ENCODE results near the gene COL9A3.

COL9A3 gene

DNA sequence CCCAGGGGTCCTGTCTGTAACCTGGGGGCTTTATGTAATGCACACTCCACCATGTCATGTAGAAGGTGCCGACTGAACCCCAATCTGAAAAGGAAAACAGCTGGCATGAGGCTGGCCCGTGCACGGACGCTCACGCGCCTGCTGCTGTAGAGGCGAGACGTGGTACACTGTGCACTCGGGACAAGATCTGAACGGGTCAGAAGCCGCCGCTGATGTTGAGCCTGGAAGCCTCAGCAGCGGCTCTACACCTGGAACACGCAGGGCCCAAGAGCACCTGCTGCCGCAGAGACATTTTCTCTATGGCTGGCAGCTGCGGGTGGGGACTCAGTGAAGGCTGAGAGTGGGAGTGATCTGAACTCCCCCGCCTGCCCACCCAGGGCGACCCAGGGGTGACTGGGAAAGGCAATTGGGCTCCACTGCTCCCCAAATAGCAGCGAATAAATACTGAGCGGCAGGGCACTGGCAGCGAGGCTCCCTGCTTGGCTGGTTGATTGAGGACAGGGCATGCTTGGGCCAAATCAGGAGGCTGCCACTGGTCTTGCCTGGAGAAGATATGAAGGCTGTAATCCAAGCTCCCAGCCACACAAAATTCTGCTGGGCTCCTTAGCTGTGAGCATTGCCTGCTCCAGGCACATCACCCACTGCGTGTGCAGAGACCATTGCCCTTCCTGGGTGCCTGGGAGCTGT is 14.7 kb upstream of the COL9A3 start:
- H2AFZ ChIP-seq = no peak overlapping the region
- H3K4me1 ChIP-seq = peaks cover 9% of the 10 kb centered on the region
- H3K9me3 ChIP-seq (ENCODE audit: control insufficient read depth, low read length) = no peaks in the 10 kb centered on the region
- no peak overlapping the region for H3K9ac ChIP-seq
- no peaks in the 10 kb centered on the region for H3K36me3 ChIP-seq (ENCODE audit: control insufficient read depth, insufficient read depth, low read length)
- peaks cover 15% of the 10 kb centered on the region for H3K79me2 ChIP-seq
- TF ChIP-seq, protein P1, sequence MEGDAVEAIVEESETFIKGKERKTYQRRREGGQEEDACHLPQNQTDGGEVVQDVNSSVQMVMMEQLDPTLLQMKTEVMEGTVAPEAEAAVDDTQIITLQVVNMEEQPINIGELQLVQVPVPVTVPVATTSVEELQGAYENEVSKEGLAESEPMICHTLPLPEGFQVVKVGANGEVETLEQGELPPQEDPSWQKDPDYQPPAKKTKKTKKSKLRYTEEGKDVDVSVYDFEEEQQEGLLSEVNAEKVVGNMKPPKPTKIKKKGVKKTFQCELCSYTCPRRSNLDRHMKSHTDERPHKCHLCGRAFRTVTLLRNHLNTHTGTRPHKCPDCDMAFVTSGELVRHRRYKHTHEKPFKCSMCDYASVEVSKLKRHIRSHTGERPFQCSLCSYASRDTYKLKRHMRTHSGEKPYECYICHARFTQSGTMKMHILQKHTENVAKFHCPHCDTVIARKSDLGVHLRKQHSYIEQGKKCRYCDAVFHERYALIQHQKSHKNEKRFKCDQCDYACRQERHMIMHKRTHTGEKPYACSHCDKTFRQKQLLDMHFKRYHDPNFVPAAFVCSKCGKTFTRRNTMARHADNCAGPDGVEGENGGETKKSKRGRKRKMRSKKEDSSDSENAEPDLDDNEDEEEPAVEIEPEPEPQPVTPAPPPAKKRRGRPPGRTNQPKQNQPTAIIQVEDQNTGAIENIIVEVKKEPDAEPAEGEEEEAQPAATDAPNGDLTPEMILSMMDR (IDR thresholded peaks at IDR 0.05) = no peak
- no peaks in the 10 kb centered on the region for H3K27me3 ChIP-seq (ENCODE audit: control insufficient read depth, insufficient read depth, low read length)
- H3K27ac ChIP-seq = no peak overlapping the region
- no peak overlapping the region for H3K4me3 ChIP-seq (ENCODE audit: low read depth, low read length)
- no peak overlapping the region for H3K4me2 ChIP-seq (ENCODE audit: low read length)

DNA sequence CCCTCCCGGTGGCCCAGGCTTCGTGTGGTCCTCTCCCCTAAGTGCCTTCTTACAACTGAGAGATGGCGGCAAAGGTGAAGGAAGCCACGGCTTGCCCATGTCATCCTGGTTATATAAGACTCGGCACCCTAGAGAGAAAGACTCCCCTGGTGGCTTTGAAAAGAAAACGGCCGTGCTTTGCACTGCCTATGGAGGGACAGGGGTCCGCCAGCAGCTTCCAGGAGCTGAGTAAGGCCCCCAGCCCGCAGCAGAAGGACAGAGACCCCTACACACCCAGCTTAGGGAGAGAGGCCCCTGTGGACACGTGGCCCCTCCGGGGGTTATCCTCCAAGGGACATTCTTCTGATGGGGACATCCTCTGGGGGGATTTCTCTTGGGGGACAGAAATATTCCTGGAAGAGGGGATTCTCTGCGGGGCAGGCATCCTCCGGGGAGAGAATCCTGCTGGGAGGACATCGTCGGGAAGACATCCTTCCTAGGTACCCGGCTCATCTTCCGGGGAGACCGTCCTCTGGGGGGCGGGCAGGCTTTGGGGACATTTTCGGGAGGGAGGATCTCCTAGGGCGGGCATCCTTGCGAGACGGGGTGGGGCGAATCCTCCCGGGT is 12.7 kb upstream of the COL9A3 start:
- H3K79me2 ChIP-seq = peaks cover 21% of the 10 kb centered on the region
- TF ChIP-seq, protein P1 (IDR thresholded peaks at IDR 0.05) = no peak
- H3K9ac ChIP-seq = no peak overlapping the region
- H2AFZ ChIP-seq = peak overlapping the region; percentile 58
- peaks cover 5% of the 10 kb centered on the region for H3K4me1 ChIP-seq
- H3K4me3 ChIP-seq (ENCODE audit: low read depth, low read length) = no peak overlapping the region
- peak overlapping the region; percentile 22 for H3K4me2 ChIP-seq (ENCODE audit: low read length)
- no peak overlapping the region for H3K27ac ChIP-seq
- H3K27me3 ChIP-seq (ENCODE audit: control insufficient read depth, insufficient read depth, low read length) = no peaks in the 10 kb centered on the region
- no peaks in the 10 kb centered on the region for H3K9me3 ChIP-seq (ENCODE audit: control insufficient read depth, low read length)
- no peaks in the 10 kb centered on the region for H3K36me3 ChIP-seq (ENCODE audit: control insufficient read depth, insufficient read depth, low read length)

DNA sequence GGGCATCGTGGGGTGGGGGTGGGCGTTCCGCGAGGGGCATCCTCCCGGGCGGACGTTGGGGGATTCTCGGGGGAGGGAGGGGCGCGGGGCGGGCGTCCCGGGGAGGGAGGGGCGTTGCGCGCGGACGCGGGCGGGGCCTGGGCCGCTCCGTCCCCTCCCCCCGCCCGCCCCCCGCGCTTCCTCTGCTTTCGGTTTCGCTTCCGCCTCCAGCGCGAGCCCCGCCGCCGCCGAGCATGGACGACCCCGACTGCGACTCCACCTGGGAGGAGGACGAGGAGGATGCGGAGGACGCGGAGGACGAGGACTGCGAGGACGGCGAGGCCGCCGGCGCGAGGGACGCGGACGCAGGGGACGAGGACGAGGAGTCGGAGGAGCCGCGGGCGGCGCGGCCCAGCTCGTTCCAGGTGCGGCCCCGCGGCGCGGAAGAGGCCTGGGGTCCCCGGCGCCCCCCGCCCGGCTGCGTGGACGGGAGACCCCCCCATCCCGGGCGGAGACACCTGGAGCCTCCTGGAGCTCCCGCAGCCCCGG is 12.2 kb upstream of the COL9A3 start, which contains the start of gene OGFR:
OGFR (plus strand) TSS at position 209 of the 528 bp plus-strand sequence; CDS start at position 234, 25 bp downstream.
- peaks cover 23% of the 10 kb centered on the region for H3K79me2 ChIP-seq
- peaks cover 5% of the 10 kb centered on the region for H3K4me1 ChIP-seq
- no peak within 1 kb of the TSS for H3K27ac ChIP-seq
- H3K4me3 ChIP-seq (ENCODE audit: low read depth, low read length) = peak within 1 kb of the TSS; percentile 75
- H3K9me3 ChIP-seq (ENCODE audit: control insufficient read depth, low read length) = no peaks in the 10 kb centered on the region
- peak within 1 kb of the TSS; percentile 82 for H3K4me2 ChIP-seq (ENCODE audit: low read length)
- H2AFZ ChIP-seq = peak within 1 kb of the TSS; percentile 76
- TF ChIP-seq, protein P1 (IDR thresholded peaks at IDR 0.05) = no peak
- no peaks in the 10 kb centered on the region for H3K27me3 ChIP-seq (ENCODE audit: control insufficient read depth, insufficient read depth, low read length)
- peak within 1 kb of the TSS; percentile 76 for H3K9ac ChIP-seq
- H3K36me3 ChIP-seq (ENCODE audit: control insufficient read depth, insufficient read depth, low read length) = no peaks in the 10 kb centered on the region

DNA sequence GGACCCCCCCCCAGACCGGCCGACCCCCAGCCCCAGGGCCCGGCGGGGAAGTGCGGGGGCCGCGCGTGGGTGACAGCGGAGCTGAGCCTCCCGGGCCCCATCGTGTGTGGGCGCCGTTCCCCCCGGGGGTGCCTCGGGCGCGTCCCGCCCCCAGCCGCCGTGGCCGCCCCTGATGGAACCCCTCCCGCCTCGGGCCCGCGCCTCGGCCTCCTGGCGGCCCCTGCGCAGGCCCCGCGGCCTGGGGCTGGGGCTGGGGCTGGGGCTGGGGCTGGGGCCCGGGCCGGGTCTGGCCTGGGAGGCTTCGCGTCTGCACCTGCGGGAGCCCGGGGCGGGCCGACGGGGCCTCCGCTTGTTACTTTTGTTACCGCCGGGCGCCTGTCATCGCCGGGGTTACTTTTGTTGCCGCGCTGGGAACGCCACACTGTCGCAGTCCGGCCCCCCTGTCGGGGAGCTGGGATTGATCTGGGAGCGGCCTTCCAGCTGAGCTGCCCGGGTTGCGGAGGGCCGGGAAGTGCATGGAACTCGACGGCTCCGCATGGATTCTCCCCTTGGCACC is 11.6 kb upstream of the COL9A3 start:
- Histone ChIP-seq H3K9ac (peak overlapping the region; percentile 76), H3K36me3 (ENCODE audit: control insufficient read depth, insufficient read depth, low read length) (no peaks in the 10 kb centered on the region), H3K4me3 (ENCODE audit: low read depth, low read length) (peak overlapping the region; percentile 75), H2AFZ (peak overlapping the region; percentile 76), H3K27ac (no peak overlapping the region), H3K79me2 (peaks cover 23% of the 10 kb centered on the region), H3K9me3 (ENCODE audit: control insufficient read depth, low read length) (no peaks in the 10 kb centered on the region), H3K4me1 (peaks cover 5% of the 10 kb centered on the region), H3K4me2 (ENCODE audit: low read length) (peak overlapping the region; percentile 82), H3K27me3 (ENCODE audit: control insufficient read depth, insufficient read depth, low read length) (no peaks in the 10 kb centered on the region)
- TF ChIP-seq, protein P1 (IDR thresholded peaks at IDR 0.05) = no peak

Data from parathyroid adenoma (tissue), 2 donors.